ENCODE data around the gene TMEM97.
"Not testable (repeated sequence)": the region's sequence is repeated elsewhere in the genome, so short reads cannot be mapped to it uniquely, and the experiment has no call there.

Gene TMEM97

GRCh38 chr17:28282596-28282995 is 36.4 kb upstream of the TMEM97 start:
- Histone ChIP-seq H3K9me3 (ENCODE audit: control insufficient read depth, low read length) (no peaks in the 10 kb centered on the region), H3K27ac (ENCODE audit: low read depth, low read length, severe bottlenecking) (peak overlapping the region; percentile 51), H3K4me1 (ENCODE audit: control insufficient read depth, insufficient read depth, low read length, poor library complexity, severe bottlenecking) (peaks cover 3% of the 10 kb centered on the region), H3K4me3 (ENCODE audit: extremely low read depth, insufficient read depth, low read length, poor library complexity, severe bottlenecking) (no peak overlapping the region), H3K36me3 (ENCODE audit: control insufficient read depth, insufficient read depth, low read length) (no peaks in the 10 kb centered on the region)
- 95% methylated on average over 2 of the region's 7 CpGs; no CpG with 5 or more reads in 1 of the 2 experiments for WGBS, 2 experiments (ENCODE audit: insufficient coverage in 2 of 2)

GRCh38 chr17:28285965-28286364 is 33.0 kb upstream of the TMEM97 start:
- no peaks in the 10 kb centered on the region for H3K36me3 ChIP-seq (ENCODE audit: control insufficient read depth, insufficient read depth, low read length)
- no peak overlapping the region for H3K4me3 ChIP-seq (ENCODE audit: extremely low read depth, insufficient read depth, low read length, poor library complexity, severe bottlenecking)
- no peak overlapping the region for H3K27ac ChIP-seq (ENCODE audit: low read depth, low read length, severe bottlenecking)
- no peaks in the 10 kb centered on the region for H3K9me3 ChIP-seq (ENCODE audit: control insufficient read depth, low read length)
- H3K4me1 ChIP-seq (ENCODE audit: control insufficient read depth, insufficient read depth, low read length, poor library complexity, severe bottlenecking): peaks cover 3% of the 10 kb centered on the region
- 100% methylated on average over 1 of the region's 2 CpGs; no CpG with 5 or more reads in 1 of the 2 experiments for WGBS, 2 experiments (ENCODE audit: insufficient coverage in 2 of 2)

- Histone ChIP-seq H3K9me3 (ENCODE audit: control insufficient read depth, low read length) (no peaks in the 10 kb centered on the region), H3K36me3 (ENCODE audit: control insufficient read depth, insufficient read depth, low read length) (no peaks in the 10 kb centered on the region), H3K4me3 (ENCODE audit: extremely low read depth, insufficient read depth, low read length, poor library complexity, severe bottlenecking) (no peak overlapping the region), H3K4me1 (ENCODE audit: control insufficient read depth, insufficient read depth, low read length, poor library complexity, severe bottlenecking) (no peaks in the 10 kb centered on the region), H3K27ac (ENCODE audit: low read depth, low read length, severe bottlenecking) (no peak overlapping the region)
- WGBS, 2 experiments (ENCODE audit: insufficient coverage in 2 of 2): 69 to 82% methylated on average over 1 of the region's 2 CpGs
These were observed 28.3 kb upstream of the TMEM97 start for GRCh38 chr17:28290703-28291102.

DNA sequence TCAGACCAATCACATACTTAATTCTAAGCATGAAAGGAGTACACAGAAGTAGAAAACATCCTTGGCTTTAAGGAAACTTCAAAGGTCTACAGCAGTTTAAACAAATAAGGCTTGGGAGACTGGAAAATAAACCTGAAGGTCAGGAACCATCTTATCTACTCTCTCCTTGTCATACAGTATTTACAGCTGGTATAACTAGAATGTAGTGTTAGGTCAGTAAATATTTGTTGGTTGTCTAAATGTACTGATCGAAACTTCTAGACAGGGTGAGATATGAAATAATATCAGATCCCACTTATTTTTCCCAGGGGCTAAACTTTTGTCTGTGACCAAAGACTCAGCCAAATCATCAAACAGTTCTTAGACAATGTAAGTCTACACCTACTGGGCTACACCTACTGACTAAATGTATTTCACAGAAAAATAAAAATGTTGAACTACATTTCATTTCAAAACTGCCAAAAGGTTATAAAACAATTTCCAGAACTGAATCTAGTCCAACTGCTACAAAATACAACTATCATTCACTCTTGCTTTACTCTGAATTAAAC is 27.1 kb upstream of the TMEM97 start:
- H3K9me3 ChIP-seq (ENCODE audit: control insufficient read depth, low read length): no peaks in the 10 kb centered on the region
- H3K4me3 ChIP-seq (ENCODE audit: extremely low read depth, insufficient read depth, low read length, poor library complexity, severe bottlenecking): no peak overlapping the region
- WGBS, 2 experiments (ENCODE audit: insufficient coverage in 2 of 2): no CpG with 5 or more reads among the region's 1 CpG
- no peaks in the 10 kb centered on the region for H3K36me3 ChIP-seq (ENCODE audit: control insufficient read depth, insufficient read depth, low read length)
- H3K27ac ChIP-seq (ENCODE audit: low read depth, low read length, severe bottlenecking): no peak overlapping the region
- H3K4me1 ChIP-seq (ENCODE audit: control insufficient read depth, insufficient read depth, low read length, poor library complexity, severe bottlenecking): no peaks in the 10 kb centered on the region

DNA sequence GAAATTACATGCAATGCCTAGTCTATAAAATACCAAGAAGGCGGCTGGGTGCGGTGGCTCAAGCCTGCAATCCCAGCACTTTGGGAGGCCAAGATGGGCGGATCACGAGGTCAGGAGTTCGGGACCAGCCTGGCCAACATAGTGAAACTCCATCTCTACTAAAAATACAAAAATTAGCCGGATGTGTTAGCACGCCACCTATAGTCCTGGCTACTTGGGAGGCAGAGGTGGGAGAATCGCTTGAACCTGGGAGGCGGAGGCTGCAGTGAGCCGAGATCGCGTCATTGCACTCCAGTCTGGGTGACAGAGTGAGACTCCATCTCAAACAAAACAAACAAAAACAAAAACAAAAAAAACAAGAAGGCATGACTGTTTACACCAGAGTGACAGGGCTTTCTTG is 26.1 kb upstream of the TMEM97 start:
- H3K27ac ChIP-seq (ENCODE audit: low read depth, low read length, severe bottlenecking); H3K4me1 ChIP-seq (ENCODE audit: control insufficient read depth, insufficient read depth, low read length, poor library complexity, severe bottlenecking); H3K4me3 ChIP-seq (ENCODE audit: extremely low read depth, insufficient read depth, low read length, poor library complexity, severe bottlenecking); H3K9me3 ChIP-seq (ENCODE audit: control insufficient read depth, low read length); H3K36me3 ChIP-seq (ENCODE audit: control insufficient read depth, insufficient read depth, low read length): not testable (repeated sequence)
- WGBS, 2 experiments (ENCODE audit: insufficient coverage in 2 of 2): 100% methylated on average over 3 of the region's 12 CpGs; no CpG with 5 or more reads in 1 of the 2 experiments

DNA sequence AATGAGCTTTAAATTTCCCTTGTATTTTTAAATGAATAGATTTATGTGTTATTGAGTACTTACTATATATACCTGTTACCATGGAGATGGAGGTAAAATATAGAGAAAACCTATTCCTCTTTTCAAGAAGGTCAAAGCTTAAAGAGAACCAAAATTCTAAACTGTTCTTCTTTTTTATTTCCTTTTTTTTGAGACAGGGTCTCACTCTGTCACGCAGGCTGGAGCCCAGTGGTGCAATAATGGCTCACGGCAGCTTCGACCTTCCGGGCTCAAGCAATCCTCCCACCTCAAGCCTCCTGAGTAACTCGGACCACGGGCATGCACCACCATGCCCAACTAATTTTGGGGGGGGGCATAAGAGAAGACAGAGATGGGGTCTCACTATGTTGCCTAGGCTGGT is 25.0 kb upstream of the TMEM97 start:
- Histone ChIP-seq H3K36me3 (ENCODE audit: control insufficient read depth, insufficient read depth, low read length) (no peaks in the 10 kb centered on the region), H3K27ac (ENCODE audit: low read depth, low read length, severe bottlenecking) (no peak overlapping the region), H3K9me3 (ENCODE audit: control insufficient read depth, low read length) (no peaks in the 10 kb centered on the region), H3K4me3 (ENCODE audit: extremely low read depth, insufficient read depth, low read length, poor library complexity, severe bottlenecking) (no peak overlapping the region), H3K4me1 (ENCODE audit: control insufficient read depth, insufficient read depth, low read length, poor library complexity, severe bottlenecking) (no peaks in the 10 kb centered on the region)
- WGBS, 2 experiments (ENCODE audit: insufficient coverage in 2 of 2): 73 to 92% methylated on average over 4 to 6 of the region's 6 CpGs

DNA sequence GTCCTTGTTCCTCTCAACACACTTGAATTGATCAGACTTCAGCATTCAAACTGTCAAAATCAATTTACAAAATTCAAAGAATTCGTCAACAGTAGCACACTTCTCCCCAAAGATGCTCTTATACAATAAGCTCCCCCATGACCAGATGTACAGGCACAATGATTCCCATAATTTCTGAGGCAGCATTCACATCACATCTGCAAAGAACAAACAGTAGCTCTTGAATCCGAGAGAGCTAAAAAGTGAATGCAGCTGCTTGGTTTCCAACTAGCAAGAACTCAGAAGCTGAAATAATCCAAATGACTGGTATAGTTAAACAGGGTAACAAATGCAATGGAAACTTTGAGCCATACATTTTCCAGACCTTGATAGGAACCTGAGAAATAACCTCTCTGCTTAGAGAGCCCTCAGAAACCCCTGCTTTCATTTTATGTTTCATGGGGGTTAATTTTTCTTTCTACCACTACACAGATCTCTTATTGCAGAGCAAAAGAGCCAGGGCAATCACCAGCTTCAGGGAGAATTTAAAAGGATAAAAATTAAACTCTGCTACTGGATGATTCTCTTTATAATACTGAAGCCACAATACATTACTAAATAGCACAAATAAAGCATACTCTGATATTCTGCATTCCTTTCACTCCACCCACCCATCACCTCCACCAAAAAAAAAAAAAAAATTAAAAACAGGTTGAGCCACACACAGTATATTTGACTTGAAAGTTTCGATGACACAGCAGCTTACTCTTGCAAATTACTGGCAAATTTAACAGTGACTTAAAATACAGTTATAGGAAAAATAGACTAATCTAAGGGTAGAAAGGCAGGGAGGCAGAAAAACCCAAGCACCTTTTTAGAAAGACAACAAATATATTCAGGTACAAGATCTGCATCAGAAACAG is 23.1 kb upstream of the TMEM97 start:
- H3K4me3 ChIP-seq (ENCODE audit: extremely low read depth, insufficient read depth, low read length, poor library complexity, severe bottlenecking): no peak overlapping the region
- WGBS, 2 experiments (ENCODE audit: insufficient coverage in 2 of 2): 92 to 100% methylated on average over 2 of the region's 3 CpGs
- no peaks in the 10 kb centered on the region for H3K9me3 ChIP-seq (ENCODE audit: control insufficient read depth, low read length)
- H3K4me1 ChIP-seq (ENCODE audit: control insufficient read depth, insufficient read depth, low read length, poor library complexity, severe bottlenecking): no peaks in the 10 kb centered on the region
- no peak overlapping the region for H3K27ac ChIP-seq (ENCODE audit: low read depth, low read length, severe bottlenecking)
- H3K36me3 ChIP-seq (ENCODE audit: control insufficient read depth, insufficient read depth, low read length): no peaks in the 10 kb centered on the region

GRCh38 chr17:28298449-28298848 is 20.6 kb upstream of the TMEM97 start:
- H3K36me3 ChIP-seq (ENCODE audit: control insufficient read depth, insufficient read depth, low read length): no peaks in the 10 kb centered on the region
- no peaks in the 10 kb centered on the region for H3K4me1 ChIP-seq (ENCODE audit: control insufficient read depth, insufficient read depth, low read length, poor library complexity, severe bottlenecking)
- H3K9me3 ChIP-seq (ENCODE audit: control insufficient read depth, low read length): no peaks in the 10 kb centered on the region
- 100% methylated on average over 1 to 2 of the region's 3 CpGs for WGBS, 2 experiments (ENCODE audit: insufficient coverage in 2 of 2)
- H3K27ac ChIP-seq (ENCODE audit: low read depth, low read length, severe bottlenecking): no peak overlapping the region
- H3K4me3 ChIP-seq (ENCODE audit: extremely low read depth, insufficient read depth, low read length, poor library complexity, severe bottlenecking): no peak overlapping the region

- WGBS, 2 experiments (ENCODE audit: insufficient coverage in 2 of 2): 95 to 98% methylated on average over 32 to 35 of the region's 38 CpGs
- Histone ChIP-seq H3K27ac (ENCODE audit: low read depth, low read length, severe bottlenecking) (no peak overlapping the region), H3K9me3 (ENCODE audit: control insufficient read depth, low read length) (no peaks in the 10 kb centered on the region), H3K4me3 (ENCODE audit: extremely low read depth, insufficient read depth, low read length, poor library complexity, severe bottlenecking) (no peak overlapping the region), H3K4me1 (ENCODE audit: control insufficient read depth, insufficient read depth, low read length, poor library complexity, severe bottlenecking) (no peaks in the 10 kb centered on the region), H3K36me3 (ENCODE audit: control insufficient read depth, insufficient read depth, low read length) (no peaks in the 10 kb centered on the region)
These were observed 12.0 kb upstream of the TMEM97 start for GRCh38 chr17:28306954-28307401.

DNA sequence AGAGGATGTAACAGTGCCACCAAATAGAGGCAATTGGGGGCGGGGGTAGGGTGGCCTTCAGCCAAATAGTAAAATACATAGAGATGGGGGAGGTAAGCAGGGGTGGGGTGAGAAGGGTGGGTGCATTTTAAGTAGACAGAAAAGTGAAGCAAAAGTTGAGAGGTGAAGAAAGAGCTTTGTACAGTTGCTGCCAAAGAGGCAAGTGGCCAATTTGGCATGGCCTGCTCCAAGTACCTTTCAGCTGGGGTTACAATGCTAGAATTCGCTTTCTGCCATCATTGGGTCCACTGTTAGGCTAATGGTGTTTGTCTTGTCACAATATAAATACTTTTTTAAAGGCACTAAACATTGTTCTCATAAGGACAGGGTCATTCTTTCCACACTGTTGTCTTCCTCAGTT is 5.2 kb upstream of the TMEM97 start:
- Histone ChIP-seq H3K4me3 (ENCODE audit: extremely low read depth, insufficient read depth, low read length, poor library complexity, severe bottlenecking) (no peak overlapping the region), H3K9me3 (ENCODE audit: control insufficient read depth, low read length) (no peaks in the 10 kb centered on the region), H3K27ac (ENCODE audit: low read depth, low read length, severe bottlenecking) (no peak overlapping the region), H3K36me3 (ENCODE audit: control insufficient read depth, insufficient read depth, low read length) (no peaks in the 10 kb centered on the region), H3K4me1 (ENCODE audit: control insufficient read depth, insufficient read depth, low read length, poor library complexity, severe bottlenecking) (peaks cover 11% of the 10 kb centered on the region)
- WGBS, 2 experiments (ENCODE audit: insufficient coverage in 2 of 2): 100% methylated on average over 1 of the region's 2 CpGs

All from mesodermal cell (in vitro differentiated cells).